DOHH2 (cell line): ENCODE results near the gene NGRN.

Source experiments
- H3F3A ChIP-seq: fragments of 200-600 bp; sonication (generic), shearing (Covaris generic); 2 replicates; pipeline ENCODE4 v1.6.0; 2016; ENCODE audit warnings: antibody characterized with exemption, mild to moderate bottlenecking; ENCODE audit not compliant: control insufficient read depth, insufficient read depth
- H3K27ac ChIP-seq: fragments of 200-600 bp; sonication (generic); 2 replicates; pipeline ENCODE4 v1.5.1; 2014; ENCODE audit warnings: low read depth, mild to moderate bottlenecking, low read length, moderate library complexity
- H3K27me3 ChIP-seq: fragments of 200-600 bp; sonication (generic); 2 replicates; pipeline ENCODE4 v1.6.1; 2014; ENCODE audit warnings: mild to moderate bottlenecking, low read length, mixed read lengths; ENCODE audit not compliant: control insufficient read depth
- H3K36me3 ChIP-seq: fragments of 200-600 bp; sonication (generic); 2 replicates; pipeline ENCODE4 v1.6.1; 2014; ENCODE audit warnings: mild to moderate bottlenecking, low read length, moderate library complexity, mixed read lengths; ENCODE audit not compliant: control insufficient read depth
- H3K4me1 ChIP-seq: fragments of 200-600 bp; sonication (generic); 2 replicates; pipeline ENCODE4 v1.6.1; 2014; ENCODE audit warnings: mild to moderate bottlenecking, low read length, mixed read lengths; ENCODE audit not compliant: control insufficient read depth
- H3K4me2 ChIP-seq: fragments of 200-600 bp; sonication (generic); 2 replicates; pipeline ENCODE4 v1.6.0; 2014; ENCODE audit warnings: mild to moderate bottlenecking, low read length, moderate library complexity
- H3K4me3 ChIP-seq: fragments of 200-600 bp; sonication (generic); 2 replicates; pipeline ENCODE4 v1.5.1; 2014; ENCODE audit warnings: mild to moderate bottlenecking, low read length, mixed read lengths
- H3K79me2 ChIP-seq: fragments of 200-600 bp; sonication (generic); 2 replicates; pipeline ENCODE4 v1.6.1; 2014; ENCODE audit warnings: mild to moderate bottlenecking, low read length, mixed read lengths; ENCODE audit not compliant: control insufficient read depth
- H3K9me2 ChIP-seq: fragments of 200-600 bp; sonication (generic); replicated peaks from 2 replicates; pipeline ENCODE4 v1.6.1; 2014; ENCODE audit warnings: mild to moderate bottlenecking, low read length, mixed read lengths; ENCODE audit not compliant: control insufficient read depth
- H3K9me3 ChIP-seq: fragments of 200-600 bp; sonication (generic); 2 replicates; pipeline ENCODE4 v1.6.1; 2014; ENCODE audit warnings: antibody characterized with exemption, low read length, mixed read lengths; ENCODE audit not compliant: control insufficient read depth, insufficient read depth
- H4K20me1 ChIP-seq: fragments of 200-600 bp; sonication (generic); 2 replicates; pipeline ENCODE4 v1.6.0; 2014; ENCODE audit warnings: low read depth, mild to moderate bottlenecking, antibody characterized with exemption, low read length, moderate library complexity; ENCODE audit not compliant: control insufficient read depth, insufficient read depth
- CTCF ChIP-seq: fragments of 200-600 bp; sonication (generic); IDR thresholded peaks from one replicate; pipeline ENCODE4 v1.5.1; 2014; ENCODE audit warnings: antibody characterized with exemption, mild to moderate bottlenecking, low read depth, low read length; ENCODE audit not compliant: poor library complexity, severe bottlenecking
- EZH2phosphoT487 ChIP-seq: fragments of 200-600 bp; sonication (generic); IDR thresholded peaks from 2 replicates; pipeline ENCODE4 v1.6.1; 2017; ENCODE audit warnings: borderline replicate concordance, mild to moderate bottlenecking, antibody characterized with exemption, low read length, moderate library complexity, mixed read lengths

Gene NGRN

GRCh38 chr15:90306560-90306959 lies 41.1 kb downstream of the NGRN start:
- no peaks in the 10 kb centered on the region for H3F3A ChIP-seq
- 0 out of 2 replicates have a peak, but pooled peaks cover 7% of the 10 kb centered on the region for H3K4me1 ChIP-seq
- peaks cover 11% of the 10 kb centered on the region for H3K27me3 ChIP-seq
- H3K36me3 ChIP-seq, result no peaks in the 10 kb centered on the region
- H4K20me1 ChIP-seq, result no peaks in the 10 kb centered on the region
- H3K9me3 ChIP-seq, result no peaks in the 10 kb centered on the region
- TF ChIP-seq CTCF (no peak), EZH2phosphoT487 (no peak)
- no peak overlapping the region for H3K27ac ChIP-seq
- H3K9me2 ChIP-seq, result no peaks in the 10 kb centered on the region
- no peaks in the 10 kb centered on the region for H3K79me2 ChIP-seq
- no peak overlapping the region for H3K4me2 ChIP-seq
- no peak overlapping the region for H3K4me3 ChIP-seq

- no peak overlapping the region for H3K4me2 ChIP-seq
- peaks cover 9% of the 10 kb centered on the region for H3K27me3 ChIP-seq
- no peaks in the 10 kb centered on the region for H3K9me3 ChIP-seq
- TF ChIP-seq CTCF (no peak), EZH2phosphoT487 (no peak)
- no peaks in the 10 kb centered on the region for H4K20me1 ChIP-seq
- 0 out of 2 replicates have a peak, but pooled peaks cover 7% of the 10 kb centered on the region for H3K4me1 ChIP-seq
- no peak overlapping the region for H3K27ac ChIP-seq
- H3K79me2 ChIP-seq, result no peaks in the 10 kb centered on the region
- no peaks in the 10 kb centered on the region for H3K36me3 ChIP-seq
- no peak overlapping the region for H3K4me3 ChIP-seq
- no peaks in the 10 kb centered on the region for H3F3A ChIP-seq
- H3K9me2 ChIP-seq, result no peaks in the 10 kb centered on the region
Measured at GRCh38 chr15:90307661-90308060, 42.2 kb downstream of the NGRN start.

- Histone ChIP-seq H4K20me1 (no peaks in the 10 kb centered on the region), H3K27ac (no peak overlapping the region), H3K9me2 (no peaks in the 10 kb centered on the region), H3K4me2 (no peak overlapping the region), H3K27me3 (peaks cover 9% of the 10 kb centered on the region), H3K79me2 (no peaks in the 10 kb centered on the region), H3F3A (no peaks in the 10 kb centered on the region), H3K4me3 (no peak overlapping the region), H3K36me3 (no peaks in the 10 kb centered on the region), H3K4me1 (0 out of 2 replicates have a peak, but pooled peaks cover 7% of the 10 kb centered on the region), H3K9me3 (no peaks in the 10 kb centered on the region)
- TF ChIP-seq CTCF (no peak), EZH2phosphoT487 (no peak)
Measured at GRCh38 chr15:90309020-90309419, 43.5 kb downstream of the NGRN start.
